Upper lobe of right lung (tissue), 1 donor: Measurements from ENCODE around the gene CD99. TPM values are rescaled to one million over a fixed set of nuclear protein-coding genes. Genes with fewer than 3 reads are reported as not detected.

Source experiments
- ATAC-seq: fragments of 200-7000 bp; cut with Tn5 transposase; one replicate; pipeline ENCODE4 v1.9.1; 2020; ENCODE audit warnings: mild to moderate bottlenecking, moderate library complexity
- DNase-seq: peaks from one replicate; pipeline ENCODE4 v3.0.0-alpha.2; 2020
- H3K27ac ChIP-seq: fragments of 200-600 bp; one replicate; pipeline ENCODE4 v1.8.0; 2022
- H3K27me3 ChIP-seq: fragments of 200-600 bp; one replicate; pipeline ENCODE4 v1.8.0; 2022; ENCODE audit warnings: mild to moderate bottlenecking
- H3K36me3 ChIP-seq: fragments of 200-600 bp; one replicate; pipeline ENCODE4 v1.8.0; 2022
- H3K4me1 ChIP-seq: fragments of 200-600 bp; one replicate; pipeline ENCODE4 v1.8.0; 2022
- H3K4me3 ChIP-seq: fragments of 200-600 bp; one replicate; pipeline ENCODE4 v1.8.0; 2022; ENCODE audit warnings: mild to moderate bottlenecking
- H3K9me3 ChIP-seq: fragments of 200-600 bp; one replicate; pipeline ENCODE4 v1.8.0; 2022
- intact Hi-C: fragments of 100-400 bp; cut with DNase I; formaldehyde crosslinking; loops from one replicate; pipeline ENCODE4 v1.11.0; 2022
- total RNA-seq: library from RNA; stranded (reverse); fragmentation: NEBNext Ultra II Directional; extraction: Animal tissue kit (Norgen Biotek cat#: 25700); gene quantifications from one replicate; pipeline ENCODE4 v1.2.1, GENCODE V29; 2021
- TF ChIP-seq, protein P1 (sequence below): fragments of 200-600 bp; IDR thresholded peaks from one replicate; pipeline ENCODE4 v1.8.0; 2022; ENCODE audit warnings: antibody characterized with exemption
- donor health status: DM: no; HTN: yes; CAD: no; lungs with severe emphysema.

Gene CD99
- total RNA-seq, 1 donor from 2014 or later = 242 TPM

DNA sequence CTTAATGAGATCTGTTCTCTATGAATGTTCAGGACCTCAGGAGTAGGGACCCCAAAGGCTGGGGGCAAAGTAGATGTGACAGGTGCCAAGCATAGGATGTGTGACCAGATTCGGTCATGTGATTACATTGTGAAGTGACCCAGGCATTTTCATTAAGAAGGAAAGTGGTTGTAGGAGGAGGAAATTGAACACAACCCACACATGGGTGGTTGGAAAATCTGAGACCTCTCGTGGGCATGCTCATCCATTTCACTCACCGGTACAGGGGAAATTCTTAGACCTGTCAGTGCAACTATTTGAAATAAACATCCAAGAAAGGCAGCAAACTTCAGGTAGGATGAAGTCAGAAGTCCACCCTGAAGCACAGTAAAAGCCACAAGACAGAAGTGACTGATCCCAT lies 43.5 kb upstream of the CD99 start:
- intact Hi-C loops = no loop called here
- no peak overlapping the region for H3K4me3 ChIP-seq
- no peak for ATAC-seq

DNA sequence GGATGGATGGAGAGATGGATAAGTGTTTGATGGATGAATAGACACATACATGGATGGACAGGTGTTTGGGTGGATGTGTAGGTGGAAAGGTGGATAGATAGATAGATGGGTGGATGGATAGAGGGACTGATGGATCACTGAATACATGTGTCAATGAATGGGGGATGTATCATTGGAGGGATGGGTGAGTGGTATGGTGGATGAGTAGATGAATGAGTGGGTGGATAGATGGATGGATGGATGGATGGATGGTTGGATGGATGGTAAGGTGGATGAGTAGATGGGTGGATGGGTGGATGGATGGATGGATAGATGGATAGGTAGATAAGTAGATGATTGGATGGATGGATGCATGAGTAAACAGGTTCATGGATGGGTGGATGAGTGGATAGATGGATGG lies 41.1 kb upstream of the CD99 start:
- Histone ChIP-seq H3K9me3 (no peaks in the 10 kb centered on the region), H3K4me3 (no peak overlapping the region), H3K36me3 (no peaks in the 10 kb centered on the region), H3K27ac (no peak overlapping the region), H3K4me1 (no peaks in the 10 kb centered on the region), H3K27me3 (no peaks in the 10 kb centered on the region)
- intact Hi-C loops = no loop called here
- TF ChIP-seq, protein P1, sequence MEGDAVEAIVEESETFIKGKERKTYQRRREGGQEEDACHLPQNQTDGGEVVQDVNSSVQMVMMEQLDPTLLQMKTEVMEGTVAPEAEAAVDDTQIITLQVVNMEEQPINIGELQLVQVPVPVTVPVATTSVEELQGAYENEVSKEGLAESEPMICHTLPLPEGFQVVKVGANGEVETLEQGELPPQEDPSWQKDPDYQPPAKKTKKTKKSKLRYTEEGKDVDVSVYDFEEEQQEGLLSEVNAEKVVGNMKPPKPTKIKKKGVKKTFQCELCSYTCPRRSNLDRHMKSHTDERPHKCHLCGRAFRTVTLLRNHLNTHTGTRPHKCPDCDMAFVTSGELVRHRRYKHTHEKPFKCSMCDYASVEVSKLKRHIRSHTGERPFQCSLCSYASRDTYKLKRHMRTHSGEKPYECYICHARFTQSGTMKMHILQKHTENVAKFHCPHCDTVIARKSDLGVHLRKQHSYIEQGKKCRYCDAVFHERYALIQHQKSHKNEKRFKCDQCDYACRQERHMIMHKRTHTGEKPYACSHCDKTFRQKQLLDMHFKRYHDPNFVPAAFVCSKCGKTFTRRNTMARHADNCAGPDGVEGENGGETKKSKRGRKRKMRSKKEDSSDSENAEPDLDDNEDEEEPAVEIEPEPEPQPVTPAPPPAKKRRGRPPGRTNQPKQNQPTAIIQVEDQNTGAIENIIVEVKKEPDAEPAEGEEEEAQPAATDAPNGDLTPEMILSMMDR = no peak
- no peak for ATAC-seq
- DNase-seq = no peak

More for the DNA sequence above, 43.5 kb upstream of the CD99 start:
- Histone ChIP-seq H3K27me3 (no peaks in the 10 kb centered on the region), H3K27ac (no peak overlapping the region), H3K9me3 (no peaks in the 10 kb centered on the region), H3K36me3 (no peaks in the 10 kb centered on the region), H3K4me1 (no peaks in the 10 kb centered on the region)
- no peak for DNase-seq
- TF ChIP-seq, protein P1 = no peak

GRCh38 chrX:2650865-2651264 lies 40.2 kb upstream of the CD99 start:
- no peak overlapping the region for H3K27ac ChIP-seq
- TF ChIP-seq, protein P1 = no peak
- ATAC-seq = peak; percentile 53
- intact Hi-C loops = no loop called here
- no peaks in the 10 kb centered on the region for H3K4me1 ChIP-seq
- no peaks in the 10 kb centered on the region for H3K36me3 ChIP-seq
- H3K27me3 ChIP-seq = no peaks in the 10 kb centered on the region
- no peak for DNase-seq
- no peak overlapping the region for H3K4me3 ChIP-seq
- no peaks in the 10 kb centered on the region for H3K9me3 ChIP-seq

GRCh38 chrX:2652106-2652505 lies 39.0 kb upstream of the CD99 start:
- ATAC-seq = no peak
- intact Hi-C loops = no loop called here
- H3K9me3 ChIP-seq = no peaks in the 10 kb centered on the region
- no peaks in the 10 kb centered on the region for H3K36me3 ChIP-seq
- no peaks in the 10 kb centered on the region for H3K4me1 ChIP-seq
- no peak overlapping the region for H3K27ac ChIP-seq
- H3K4me3 ChIP-seq = no peak overlapping the region
- DNase-seq = no peak
- no peaks in the 10 kb centered on the region for H3K27me3 ChIP-seq
- TF ChIP-seq, protein P1 = no peak

DNA sequence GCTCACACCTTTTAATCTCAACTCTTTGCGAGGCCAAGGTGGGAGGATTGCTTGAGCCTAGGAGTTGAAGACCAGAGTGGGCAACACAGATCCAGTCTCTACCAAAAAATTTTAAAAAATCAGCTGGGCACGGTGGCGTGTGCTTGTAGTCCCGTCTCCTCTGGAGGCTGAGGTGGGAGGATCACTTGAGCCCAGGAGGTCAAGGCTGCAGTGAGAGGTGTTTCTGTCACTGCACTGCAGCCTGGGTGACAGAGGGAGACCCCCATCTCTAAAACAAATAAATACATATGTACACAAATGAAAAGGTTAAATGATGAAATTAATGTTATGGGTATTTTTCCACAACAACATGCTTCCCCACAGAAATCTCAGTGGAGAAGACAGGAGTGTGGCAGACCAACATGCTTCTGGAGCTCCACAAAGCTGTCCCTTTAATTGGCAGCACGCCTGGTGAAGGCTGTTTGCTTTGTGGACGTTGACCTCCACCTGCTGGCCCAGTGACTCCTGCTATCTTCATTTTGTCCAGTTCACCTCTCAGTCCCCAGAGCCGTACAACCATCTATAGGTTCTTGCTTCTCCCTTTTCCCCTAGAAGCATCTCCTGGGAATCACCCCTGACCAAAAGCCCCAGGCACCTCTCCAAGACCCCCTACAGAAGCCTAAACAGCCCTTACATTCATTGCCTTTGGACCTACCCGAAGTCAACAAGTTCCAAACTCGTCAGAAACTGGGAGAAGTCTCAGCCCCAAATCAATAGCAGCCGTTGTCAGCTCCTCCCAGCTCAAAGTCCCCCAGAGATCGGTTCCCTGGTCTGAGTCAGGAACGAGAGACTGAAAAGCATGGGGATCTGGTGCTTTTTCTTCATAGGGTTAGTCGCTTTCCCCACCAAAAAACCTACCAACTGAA lies 36.4 kb upstream of the CD99 start:
- no peaks in the 10 kb centered on the region for H3K9me3 ChIP-seq
- no peaks in the 10 kb centered on the region for H3K4me1 ChIP-seq
- no peaks in the 10 kb centered on the region for H3K36me3 ChIP-seq
- DNase-seq (no peak), ATAC-seq (no peak)
- no peak overlapping the region for H3K27ac ChIP-seq
- no peak overlapping the region for H3K4me3 ChIP-seq
- no peaks in the 10 kb centered on the region for H3K27me3 ChIP-seq
- TF ChIP-seq, protein P1 = no peak
- intact Hi-C loops = no loop called here
